ENCODE measurements around the gene RAB36. TPM values are rescaled to one million over a fixed set of nuclear protein-coding genes. Genes with fewer than 3 reads are reported as not detected.

The RAB36 gene
- total RNA-seq, 1 experiment from 2014 or later = 1.4 TPM

DNA sequence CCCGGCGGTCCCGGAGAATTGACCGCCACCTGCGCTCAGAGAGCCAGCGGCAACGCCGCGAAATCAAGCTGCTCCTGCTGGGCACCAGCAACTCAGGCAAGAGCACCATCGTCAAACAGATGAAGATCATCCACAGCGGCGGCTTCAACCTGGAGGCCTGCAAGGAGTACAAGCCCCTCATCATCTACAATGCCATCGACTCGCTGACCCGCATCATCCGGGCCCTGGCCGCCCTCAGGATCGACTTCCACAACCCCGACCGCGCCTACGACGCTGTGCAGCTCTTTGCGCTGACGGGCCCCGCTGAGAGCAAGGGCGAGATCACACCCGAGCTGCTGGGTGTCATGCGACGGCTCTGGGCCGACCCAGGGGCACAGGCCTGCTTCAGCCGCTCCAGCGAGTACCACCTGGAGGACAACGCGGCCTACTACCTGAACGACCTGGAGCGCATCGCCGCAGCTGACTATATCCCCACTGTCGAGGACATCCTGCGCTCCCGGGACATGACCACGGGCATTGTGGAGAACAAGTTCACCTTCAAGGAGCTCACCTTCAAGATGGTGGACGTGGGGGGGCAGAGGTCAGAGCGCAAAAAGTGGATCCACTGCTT, 49.4 kb upstream of the RAB36 start:
- no peak overlapping the region for H3K14ac ChIP-seq (ENCODE audit: insufficient read depth, low read length)
- H3K4me2 ChIP-seq (ENCODE audit: insufficient read depth, insufficient read length, low read length) = no peak overlapping the region
- no peak overlapping the region for H3K4ac ChIP-seq (ENCODE audit: low read depth, low read length)
- TF ChIP-seq, protein P1, sequence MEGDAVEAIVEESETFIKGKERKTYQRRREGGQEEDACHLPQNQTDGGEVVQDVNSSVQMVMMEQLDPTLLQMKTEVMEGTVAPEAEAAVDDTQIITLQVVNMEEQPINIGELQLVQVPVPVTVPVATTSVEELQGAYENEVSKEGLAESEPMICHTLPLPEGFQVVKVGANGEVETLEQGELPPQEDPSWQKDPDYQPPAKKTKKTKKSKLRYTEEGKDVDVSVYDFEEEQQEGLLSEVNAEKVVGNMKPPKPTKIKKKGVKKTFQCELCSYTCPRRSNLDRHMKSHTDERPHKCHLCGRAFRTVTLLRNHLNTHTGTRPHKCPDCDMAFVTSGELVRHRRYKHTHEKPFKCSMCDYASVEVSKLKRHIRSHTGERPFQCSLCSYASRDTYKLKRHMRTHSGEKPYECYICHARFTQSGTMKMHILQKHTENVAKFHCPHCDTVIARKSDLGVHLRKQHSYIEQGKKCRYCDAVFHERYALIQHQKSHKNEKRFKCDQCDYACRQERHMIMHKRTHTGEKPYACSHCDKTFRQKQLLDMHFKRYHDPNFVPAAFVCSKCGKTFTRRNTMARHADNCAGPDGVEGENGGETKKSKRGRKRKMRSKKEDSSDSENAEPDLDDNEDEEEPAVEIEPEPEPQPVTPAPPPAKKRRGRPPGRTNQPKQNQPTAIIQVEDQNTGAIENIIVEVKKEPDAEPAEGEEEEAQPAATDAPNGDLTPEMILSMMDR (conservative IDR thresholded peaks at IDR 0.05) = no peak
- no peaks in the 10 kb centered on the region for H3K79me2 ChIP-seq (ENCODE audit: insufficient read depth, low read length)
- H4K5ac ChIP-seq (ENCODE audit: insufficient read length, low read depth, low read length) = no peak overlapping the region
- H2BK20ac ChIP-seq (ENCODE audit: low read depth, low read length, poor library complexity, severe bottlenecking) = no peak overlapping the region
- no peak overlapping the region for H4K8ac ChIP-seq (replicated peaks; ENCODE audit: insufficient read length, low read depth, low read length)
- H3K23me2 ChIP-seq (ENCODE audit: insufficient read length, low read depth, low read length, poor library complexity, severe bottlenecking) = no peaks in the 10 kb centered on the region
- no peak overlapping the region for H2AK5ac ChIP-seq (ENCODE audit: insufficient read length, low read length)
- H3K27ac ChIP-seq (ENCODE audit: insufficient read length, low read depth, low read length) = no peak overlapping the region
- no peak overlapping the region for H3K56ac ChIP-seq (ENCODE audit: insufficient read length, low read depth, low read length)
- H3K4me3 Mint-ChIP-seq = 0 out of 5 replicates have a peak overlapping the region, but pooled peaks of 1 of the 2 experiments have one; percentile 20
- H2BK5ac ChIP-seq (ENCODE audit: insufficient read length, low read length) = no peak overlapping the region
- no peak overlapping the region for H2BK120ac ChIP-seq (ENCODE audit: low read depth, low read length, poor library complexity, severe bottlenecking)
- H2BK12ac ChIP-seq (ENCODE audit: insufficient read length, low read depth, low read length) = no peak overlapping the region
- no peak overlapping the region for H3T11ph ChIP-seq (ENCODE audit: low read length)
- H2BK15ac ChIP-seq (ENCODE audit: low read depth, low read length) = no peak overlapping the region
- H3K27me3 Mint-ChIP-seq (ENCODE audit: low read depth) = peaks cover 2% of the 10 kb centered on the region
- no peaks in the 10 kb centered on the region for H3K79me1 ChIP-seq (ENCODE audit: insufficient read depth, low read depth, low read length, poor library complexity, severe bottlenecking)
- no peak overlapping the region for H2AFZ ChIP-seq (ENCODE audit: low read length)
- no CpG with 5 or more reads among the region's 45 CpGs for WGBS (ENCODE audit: extremely low coverage, insufficient read length, low lambda C conversion rate)
- peaks cover 0 to 9% of the 10 kb centered on the region in 2 experiments; a peak in 2 of 4 replicates for H3K4me1 Mint-ChIP-seq
- H3K18ac ChIP-seq (ENCODE audit: insufficient read length, low read depth, low read length) = no peak overlapping the region
- no peak overlapping the region for H3K23ac ChIP-seq (ENCODE audit: insufficient read length, low read depth, low read length)
- H3K36me3 Mint-ChIP-seq (ENCODE audit: insufficient read depth in 1 of 3, low read depth in 3 of 3) = peaks cover 0 to 13% (median 4%) of the 10 kb centered on the region in 3 experiments; a peak in 3 of 7 replicates
- no peaks in the 10 kb centered on the region for H3K27me3 ChIP-seq (ENCODE audit: insufficient read depth, low read length)
- H3K9me3 ChIP-seq (ENCODE audit: control insufficient read depth, low read depth, low read length) = no peaks in the 10 kb centered on the region
- H3K4me1 ChIP-seq (ENCODE audit: insufficient read depth, low read length) = no peaks in the 10 kb centered on the region
- H4K91ac ChIP-seq (ENCODE audit: insufficient read length, low read depth, low read length) = no peak overlapping the region
- H3K9ac ChIP-seq (ENCODE audit: extremely low read depth, insufficient read length, low read length) = no peak overlapping the region
- peaks cover 3% of the 10 kb centered on the region for H4K20me1 ChIP-seq (ENCODE audit: control insufficient read depth, insufficient read depth, insufficient read length)
- no peaks in the 10 kb centered on the region for H3K9me3 Mint-ChIP-seq
- H3K27ac Mint-ChIP-seq = peak overlapping the region in 2 of 3 experiments; percentile 40 to 55; a peak in 1 of 7 replicates
- DNase-seq = no peak
